A549 treated with DMSO at 1 μM for 4 hours (cell line): ENCODE data around the gene RAD9B. TPM values are rescaled to one million over a fixed set of nuclear protein-coding genes. Genes with fewer than 3 reads are reported as not detected.

Experiments used
- total RNA-seq: library from RNA; stranded (reverse); fragments of 200-300 nt; extraction: Qiagen RNA extraction; gene quantifications from 5 replicates; pipeline ENCODE4 v1.2.3, GENCODE V29; 2022; ENCODE audit warnings: low read depth

RAD9B gene
- 0.08 to 0.46 TPM (median 0.20 TPM) in 5 replicates for total RNA-seq

DNA sequence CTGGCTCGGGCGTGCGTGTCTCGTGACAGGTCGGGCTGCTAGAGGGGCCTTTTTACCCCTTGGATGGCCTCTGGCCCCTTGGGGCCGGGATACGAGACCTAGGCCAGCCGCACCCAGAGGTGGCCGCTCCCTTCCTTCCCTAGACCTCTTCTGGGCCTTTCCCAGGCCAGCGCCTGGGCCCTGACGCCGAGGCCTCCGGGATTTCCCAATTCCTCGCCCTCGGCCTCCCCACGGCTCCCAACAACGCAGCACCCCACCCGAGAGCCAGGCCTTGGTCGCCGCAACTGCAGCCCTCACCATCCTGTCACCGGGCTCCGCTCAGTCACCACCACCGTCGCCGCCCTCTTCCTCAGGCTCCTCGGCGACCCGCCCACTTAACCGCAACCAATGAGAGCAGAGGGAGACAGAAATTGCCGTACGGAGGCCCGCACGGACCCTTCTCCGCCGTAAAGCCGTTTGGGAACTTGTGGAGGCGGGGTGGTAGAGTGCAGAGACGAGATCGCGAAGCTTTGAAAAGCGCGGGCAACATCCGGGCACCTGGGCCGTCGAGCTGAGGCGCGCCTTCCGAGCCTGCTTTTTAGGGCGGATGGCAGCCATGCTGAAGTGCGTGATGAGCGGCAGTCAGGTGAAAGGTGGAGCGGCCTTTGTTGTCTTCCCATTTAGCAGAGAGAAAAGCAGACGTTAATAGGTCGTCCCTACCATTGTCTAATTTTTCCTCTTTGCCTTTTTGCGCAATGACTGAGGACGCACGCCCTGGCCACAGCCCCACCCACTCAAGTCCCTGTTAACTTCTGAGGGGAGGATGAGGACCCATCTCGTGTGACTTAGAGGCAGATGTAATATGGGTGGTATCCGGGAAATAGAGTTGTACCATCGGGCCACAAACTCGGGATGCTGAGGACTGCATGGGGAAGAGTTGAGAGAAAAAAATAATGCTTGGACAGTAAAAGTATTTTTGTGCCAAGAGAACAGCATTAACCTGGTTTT, at the start of gene RAD9B, which contains the start of gene VPS29:
TSS of gene RAD9B (plus strand) at position 580 of the 987 bp plus-strand sequence. CDS start at position 587, 7 bp downstream.
TSS of gene VPS29 (minus strand) at position 360 of the 987 bp plus-strand sequence. CDS start at position 300, 60 bp downstream.

GRCh38 chr12:110468214-110469048, 33.7 kb upstream of the RAD9B start, which contains the start of the genes FAM216A and GPN3:
FAM216A (plus strand) TSS chr12:110468845; CDS start chr12:110468876, 31 bp downstream.
GPN3 (minus strand) TSS chr12:110468257; CDS start chr12:110468203, 54 bp downstream.

Other genes with a start within 250 kb of the RAD9B start
- 298 to 377 TPM (median 359 TPM) in 5 replicates for gene ATP2A2, start 221.1 kb upstream of the RAD9B start, total RNA-seq
- gene ANAPC7, start 98.6 kb upstream of the RAD9B start, total RNA-seq: 52.1 to 59.3 TPM (median 58.1 TPM) in 5 replicates
- gene ARPC3, start 52.0 kb upstream of the RAD9B start, total RNA-seq: 418 to 687 TPM (median 460 TPM) in 5 replicates
- gene GPN3, start 34.1 kb upstream of the RAD9B start, total RNA-seq: 23.9 to 37.1 TPM (median 35.0 TPM) in 5 replicates
- gene FAM216A, start 33.5 kb upstream of the RAD9B start, total RNA-seq: 16.4 to 23.2 TPM (median 20.8 TPM) in 5 replicates
- gene VPS29, start 220 bp upstream of the RAD9B start, total RNA-seq: 135 to 153 TPM (median 148 TPM) in 5 replicates
- gene PPTC7, start 81.0 kb downstream of the RAD9B start, total RNA-seq: 18.0 to 25.2 TPM (median 22.3 TPM) in 5 replicates
- 25.4 to 38.2 TPM (median 32.2 TPM) in 5 replicates for gene TCTN1, start 111.8 kb downstream of the RAD9B start, total RNA-seq
- 0.48 to 0.81 TPM (median 0.62 TPM) in 5 replicates for gene HVCN1, start 186.8 kb downstream of the RAD9B start, total RNA-seq
- gene PPP1CC, start 240.6 kb downstream of the RAD9B start, total RNA-seq: 119 to 159 TPM (median 154 TPM) in 5 replicates